MCF 10A (cell line): ENCODE measurements around the gene GSTO2. TPM values are rescaled to one million over a fixed set of nuclear protein-coding genes. Genes with fewer than 3 reads are reported as not detected.

Experiments used
- BruUV-seq: library from RNA; stranded (reverse); fragments of 400-500 nt; replicated peaks from 2 replicates; lab custom pipeline; 2021; lab: Mats Ljungman, UMichigan
- CTCF ChIA-PET: fragments of 300-600 bp; sonication (Branson Sonifier 250); formaldehyde crosslinking; extraction: SDS; loops from one replicate; lab custom pipeline; 2021; ENCODE audit warnings: antibody characterized with exemption, inconsistent platforms; lab: Yijun Ruan, JAX
- POLR2A ChIA-PET: fragments of 300-600, 350-650 bp; sonication (Branson Sonifier 250); formaldehyde crosslinking; extraction: SDS; loops from one replicate; lab custom pipeline; 2020; ENCODE audit warnings: antibody characterized with exemption, inconsistent platforms; lab: Yijun Ruan, JAX
- DNase-seq: peaks from one replicate; pipeline ENCODE4 v3.0.0-alpha.2; 2018; ENCODE audit not compliant: unreplicated experiment
- H3K27ac Mint-ChIP-seq: one replicate; pipeline ENCODE4 v1.8.0; 2022; ENCODE audit warnings: mild to moderate bottlenecking, low read depth, mixed read lengths; ENCODE audit not compliant: unreplicated experiment
- H3K27me3 Mint-ChIP-seq: one replicate; pipeline ENCODE4 v1.8.0; 2022; ENCODE audit warnings: mixed read lengths; ENCODE audit not compliant: insufficient read depth, unreplicated experiment
- H3K36me3 Mint-ChIP-seq: one replicate; pipeline ENCODE4 v1.8.0; 2022; ENCODE audit warnings: mild to moderate bottlenecking, moderate library complexity, mixed read lengths; ENCODE audit not compliant: insufficient read depth, unreplicated experiment
- H3K4me1 Mint-ChIP-seq: one replicate; pipeline ENCODE4 v1.8.0; 2022; ENCODE audit warnings: mixed read lengths; ENCODE audit not compliant: insufficient read depth, unreplicated experiment
- H3K4me3 Mint-ChIP-seq: one replicate; pipeline ENCODE4 v1.8.0; 2022; ENCODE audit warnings: mild to moderate bottlenecking, moderate library complexity, mixed read lengths; ENCODE audit not compliant: unreplicated experiment
- H3K9me3 Mint-ChIP-seq: one replicate; pipeline ENCODE4 v1.8.0; 2022; ENCODE audit warnings: mixed read lengths; ENCODE audit not compliant: unreplicated experiment
- intact Hi-C: fragments of 100-400 bp; cut with micrococcal nuclease; formaldehyde crosslinking; loops from 2 replicates; pipeline ENCODE4 v1.14.1; 2022
- microRNA-seq: library from miRNA; unstranded; fragments of <30 nt; microRNA quantifications from one replicate; pipeline ENCODE4 v1.2.0, GENCODE V29; 2022
- total RNA-seq: library from RNA; stranded (reverse); gene quantifications from 2 replicates; pipeline ENCODE4 v1.2.3, GENCODE V29; 2022
- TF ChIP-seq, protein P1 (sequence below): fragments of 200-600 bp; IDR thresholded peaks from one replicate; pipeline ENCODE4 v1.8.0; 2022; ENCODE audit warnings: antibody characterized with exemption, mild to moderate bottlenecking; ENCODE audit not compliant: unreplicated experiment

Gene GSTO2
- total RNA-seq, 1 experiment from 2014 or later, result 40.9 TPM

DNA sequence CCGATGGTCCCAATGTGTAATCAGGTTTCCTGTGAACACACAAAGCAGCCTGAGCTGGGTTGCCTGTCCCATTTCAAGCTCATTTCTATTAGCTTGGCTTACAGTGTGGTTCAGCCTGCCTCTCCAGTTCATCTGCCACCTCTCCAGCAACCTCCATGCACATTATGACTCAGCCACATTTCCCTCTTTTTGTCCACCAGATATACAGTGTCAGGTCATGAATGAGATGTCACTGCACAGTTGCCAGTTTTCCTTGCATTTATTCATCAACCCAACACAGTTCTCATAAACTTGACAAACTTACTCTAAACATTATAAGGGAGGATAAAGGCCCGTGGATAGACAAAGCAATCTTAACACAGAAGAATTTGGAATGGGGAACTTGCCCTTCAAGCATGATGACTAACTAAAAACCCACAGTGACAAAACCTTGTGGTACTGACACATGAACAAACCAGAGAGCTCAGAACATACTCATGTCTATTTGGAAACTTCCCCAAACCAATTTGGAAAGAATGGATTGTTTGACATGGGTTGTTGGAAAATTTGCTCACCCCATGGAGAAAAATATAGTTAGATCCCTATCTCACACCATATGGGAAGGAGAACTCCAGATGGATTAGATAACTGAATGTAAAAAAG lies 82.2 kb downstream of the GSTO2 start:
- peaks cover 13% of the 10 kb centered on the region for H3K4me1 Mint-ChIP-seq
- H3K36me3 Mint-ChIP-seq, result no peaks in the 10 kb centered on the region
- H3K4me3 Mint-ChIP-seq, result no peak overlapping the region
- POLR2A ChIA-PET, result interaction anchor here (0.7 to 6.9 kb wide), 13 partner anchors 13 to 96 kb away, joined by 3 to 95 read pairs (median 4); partner anchors contain the start of gene ITPRIP
- intact Hi-C loops, result loop anchor here (5.0 kb wide), 3 partner anchors 229 to 304 kb away; partner anchors contain the start of gene SFR1
- H3K9me3 Mint-ChIP-seq, result no peaks in the 10 kb centered on the region
- no peak overlapping the region for H3K27ac Mint-ChIP-seq
- no peak for DNase-seq
- no TSS peak for BruUV-seq
- no peaks in the 10 kb centered on the region for H3K27me3 Mint-ChIP-seq
- TF ChIP-seq, protein P1, sequence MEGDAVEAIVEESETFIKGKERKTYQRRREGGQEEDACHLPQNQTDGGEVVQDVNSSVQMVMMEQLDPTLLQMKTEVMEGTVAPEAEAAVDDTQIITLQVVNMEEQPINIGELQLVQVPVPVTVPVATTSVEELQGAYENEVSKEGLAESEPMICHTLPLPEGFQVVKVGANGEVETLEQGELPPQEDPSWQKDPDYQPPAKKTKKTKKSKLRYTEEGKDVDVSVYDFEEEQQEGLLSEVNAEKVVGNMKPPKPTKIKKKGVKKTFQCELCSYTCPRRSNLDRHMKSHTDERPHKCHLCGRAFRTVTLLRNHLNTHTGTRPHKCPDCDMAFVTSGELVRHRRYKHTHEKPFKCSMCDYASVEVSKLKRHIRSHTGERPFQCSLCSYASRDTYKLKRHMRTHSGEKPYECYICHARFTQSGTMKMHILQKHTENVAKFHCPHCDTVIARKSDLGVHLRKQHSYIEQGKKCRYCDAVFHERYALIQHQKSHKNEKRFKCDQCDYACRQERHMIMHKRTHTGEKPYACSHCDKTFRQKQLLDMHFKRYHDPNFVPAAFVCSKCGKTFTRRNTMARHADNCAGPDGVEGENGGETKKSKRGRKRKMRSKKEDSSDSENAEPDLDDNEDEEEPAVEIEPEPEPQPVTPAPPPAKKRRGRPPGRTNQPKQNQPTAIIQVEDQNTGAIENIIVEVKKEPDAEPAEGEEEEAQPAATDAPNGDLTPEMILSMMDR, result no peak
- CTCF ChIA-PET, result interaction anchor here (0.5 to 12.3 kb wide), 35 partner anchors 9 to 1392 kb away, joined by 3 to 406 read pairs (median 5); partner anchors contain the start of genes GSTO1 and ITPRIP

DNA sequence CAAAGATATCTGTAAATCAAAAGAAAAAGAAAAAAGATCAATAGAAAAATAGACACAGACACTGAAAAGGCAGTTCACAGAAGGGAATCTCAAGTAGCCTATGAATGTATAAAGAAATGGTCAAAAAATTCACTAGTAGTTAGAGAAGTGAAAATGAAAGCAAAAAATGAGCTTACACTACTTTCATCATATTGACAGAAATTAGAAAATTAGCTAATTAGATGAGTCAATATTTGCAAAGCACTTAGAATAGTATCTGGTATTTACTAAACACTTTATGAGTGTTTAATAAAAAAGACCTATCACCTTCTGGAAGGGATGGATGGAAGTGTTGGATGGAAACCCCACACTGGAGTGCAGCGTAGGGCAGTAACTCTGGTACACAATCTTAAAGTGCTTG lies 82.9 kb downstream of the GSTO2 start:
- DNase-seq, result no peak
- H3K9me3 Mint-ChIP-seq, result no peaks in the 10 kb centered on the region
- peaks cover 13% of the 10 kb centered on the region for H3K4me1 Mint-ChIP-seq
- POLR2A ChIA-PET, result interaction anchor here (0.7 to 6.9 kb wide), 13 partner anchors 14 to 97 kb away, joined by 3 to 95 read pairs (median 4); partner anchors contain the start of gene ITPRIP
- TF ChIP-seq, protein P1, result no peak
- no peak overlapping the region for H3K4me3 Mint-ChIP-seq
- no peaks in the 10 kb centered on the region for H3K36me3 Mint-ChIP-seq
- no peak overlapping the region for H3K27ac Mint-ChIP-seq
- intact Hi-C loops, result loop anchor here (5.0 kb wide), 3 partner anchors 230 to 305 kb away; partner anchors contain the start of gene SFR1
- BruUV-seq, result no TSS peak
- CTCF ChIA-PET, result interaction anchor here (0.6 to 12.3 kb wide), 19 partner anchors 11 to 228 kb away, joined by 3 to 406 read pairs (median 7); partner anchors contain the start of gene ITPRIP
- no peaks in the 10 kb centered on the region for H3K27me3 Mint-ChIP-seq

DNA sequence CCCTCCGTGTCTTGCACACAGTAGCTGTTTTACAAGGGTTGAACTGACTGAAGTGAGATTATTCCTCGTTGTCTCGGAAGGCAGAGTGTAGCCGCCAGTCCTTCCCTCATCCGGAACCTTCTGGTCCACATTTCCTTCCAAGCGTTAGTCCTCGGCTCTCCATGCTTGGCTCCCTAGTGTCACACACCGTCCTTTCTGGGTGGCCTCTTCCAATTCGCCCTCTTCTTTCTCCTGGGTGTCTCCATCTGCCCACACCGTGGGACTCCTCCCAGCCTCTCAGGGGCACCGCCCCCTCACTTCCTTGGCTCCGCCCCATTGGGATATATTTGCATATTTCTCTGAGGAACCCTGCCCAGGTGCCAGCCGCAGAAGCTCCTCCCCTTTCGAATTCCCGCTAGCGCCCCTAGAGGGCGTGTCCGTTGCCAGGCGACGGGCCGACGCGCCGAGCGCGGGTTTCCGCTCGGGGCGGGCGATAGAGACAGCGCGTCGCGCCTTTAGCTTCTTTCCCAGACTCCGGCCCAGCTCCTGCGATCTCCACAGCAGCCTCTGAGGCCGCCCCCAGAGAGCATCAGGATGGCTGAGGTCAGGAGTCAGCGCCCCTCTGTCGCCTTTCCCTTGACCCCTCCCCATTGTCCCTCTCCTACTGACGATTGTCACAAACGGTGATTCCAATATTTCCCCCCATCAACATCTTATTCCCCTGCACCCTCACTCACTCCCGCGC lies 84.5 kb downstream of the GSTO2 start, which contains the start of gene CFAP58:
Gene CFAP58, plus strand, starts transcription at position 509 of the 724 bp plus-strand sequence. Its CDS starts 65 bp downstream, at position 574.
- no TSS peak for BruUV-seq
- H3K36me3 Mint-ChIP-seq, result no peaks in the 10 kb centered on the region
- no peaks in the 10 kb centered on the region for H3K27me3 Mint-ChIP-seq

More for the DNA sequence above, 84.5 kb downstream of the GSTO2 start, which contains the start of gene CFAP58:
- no peak within 1 kb of the TSS for H3K27ac Mint-ChIP-seq
- H3K4me1 Mint-ChIP-seq, result peaks cover 13% of the 10 kb centered on the region
- H3K9me3 Mint-ChIP-seq, result no peaks in the 10 kb centered on the region
- CTCF ChIA-PET, result interaction anchor here (0.7 to 12.3 kb wide), 25 partner anchors 11 to 713 kb away, joined by 3 to 406 read pairs (median 4); no protein-coding TSS in a partner anchor
- intact Hi-C loops, result loop anchor here (5.0 kb wide), 3 partner anchors 231 to 306 kb away; partner anchors contain the start of gene SFR1
- POLR2A ChIA-PET, result interaction anchor here (0.5 to 1.4 kb wide), 12 partner anchors 11 to 996 kb away, joined by 3 to 6 read pairs (median 3); partner anchors contain the start of genes GSTO1, GSTO2 and ITPRIP
- TF ChIP-seq, protein P1, result peak; percentile 41
- DNase-seq, result peak; percentile 95
- H3K4me3 Mint-ChIP-seq, result no peak within 1 kb of the TSS

Small RNAs within 50 kb of the gene (microRNA-seq; reads per million reads assigned to microRNA genes)
- not detected for gene MIR4482

Other genes with a start within 250 kb of the GSTO2 start
- 514 and 563 TPM in 2 replicates for gene COL17A1, start 183.3 kb upstream of the GSTO2 start, total RNA-seq
- 7.7 and 8.9 TPM in 2 replicates for gene SFR1, start 147.0 kb upstream of the GSTO2 start, total RNA-seq
- gene CFAP43, start 36.8 kb upstream of the GSTO2 start, total RNA-seq, result 0.25 and 0.42 TPM in 2 replicates
- 54.6 and 61.8 TPM in 2 replicates for gene GSTO1, start 14.3 kb upstream of the GSTO2 start, total RNA-seq
- 29.4 and 29.8 TPM in 2 replicates for gene ITPRIP, start 69.3 kb downstream of the GSTO2 start, total RNA-seq
- gene CFAP58, start 84.6 kb downstream of the GSTO2 start, total RNA-seq, result 0.89 and 1.1 TPM in 2 replicates